ENCODE results near the gene SMYD3.

DNA sequence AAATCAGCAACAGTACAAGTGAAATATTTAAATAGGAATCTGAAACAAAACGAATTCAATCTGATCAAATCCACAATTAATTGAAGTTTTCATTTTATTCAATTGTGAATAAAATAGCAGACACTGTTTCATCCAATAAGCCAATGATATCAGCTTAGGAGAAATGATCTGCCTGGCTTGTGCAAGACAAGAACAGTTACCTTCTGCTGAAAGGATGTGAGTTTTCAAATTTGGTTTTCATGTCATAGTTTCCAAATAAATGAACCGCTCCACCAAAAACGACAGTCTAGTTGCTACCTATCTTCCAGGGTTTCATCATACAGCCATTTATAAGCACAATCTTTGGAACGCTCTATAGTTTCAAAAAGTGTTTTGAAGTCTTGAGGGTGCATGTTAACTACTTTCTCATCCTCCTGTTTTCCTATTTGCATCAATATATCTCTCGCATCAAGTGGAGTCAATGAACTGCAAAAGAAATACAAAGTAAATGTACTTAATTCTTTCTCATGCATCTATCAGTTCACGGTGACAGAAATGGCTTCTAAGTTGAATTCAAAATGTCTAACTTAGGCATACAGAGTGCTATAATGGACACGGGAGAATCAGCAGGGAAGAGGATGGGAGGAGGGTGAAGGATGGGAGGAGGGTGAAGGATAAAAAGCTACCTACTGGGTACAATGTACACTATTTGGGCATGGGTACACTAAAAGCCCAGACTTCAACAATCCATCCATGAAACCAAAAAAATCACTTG lies 33.8 kb upstream of the SMYD3 start:
- TF ChIP-seq, protein P1, sequence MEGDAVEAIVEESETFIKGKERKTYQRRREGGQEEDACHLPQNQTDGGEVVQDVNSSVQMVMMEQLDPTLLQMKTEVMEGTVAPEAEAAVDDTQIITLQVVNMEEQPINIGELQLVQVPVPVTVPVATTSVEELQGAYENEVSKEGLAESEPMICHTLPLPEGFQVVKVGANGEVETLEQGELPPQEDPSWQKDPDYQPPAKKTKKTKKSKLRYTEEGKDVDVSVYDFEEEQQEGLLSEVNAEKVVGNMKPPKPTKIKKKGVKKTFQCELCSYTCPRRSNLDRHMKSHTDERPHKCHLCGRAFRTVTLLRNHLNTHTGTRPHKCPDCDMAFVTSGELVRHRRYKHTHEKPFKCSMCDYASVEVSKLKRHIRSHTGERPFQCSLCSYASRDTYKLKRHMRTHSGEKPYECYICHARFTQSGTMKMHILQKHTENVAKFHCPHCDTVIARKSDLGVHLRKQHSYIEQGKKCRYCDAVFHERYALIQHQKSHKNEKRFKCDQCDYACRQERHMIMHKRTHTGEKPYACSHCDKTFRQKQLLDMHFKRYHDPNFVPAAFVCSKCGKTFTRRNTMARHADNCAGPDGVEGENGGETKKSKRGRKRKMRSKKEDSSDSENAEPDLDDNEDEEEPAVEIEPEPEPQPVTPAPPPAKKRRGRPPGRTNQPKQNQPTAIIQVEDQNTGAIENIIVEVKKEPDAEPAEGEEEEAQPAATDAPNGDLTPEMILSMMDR (IDR thresholded peaks at IDR 0.05), result no peak
- no peak for TF ChIP-seq EZH2 (IDR thresholded peaks at IDR 0.05; ENCODE audit: borderline replicate concordance, insufficient read depth, low read depth, low read length, poor library complexity, severe bottlenecking)
